T-cell (primary cell): ENCODE measurements around the gene TST. TPM values are rescaled to one million over a fixed set of nuclear protein-coding genes. Genes with fewer than 3 reads are reported as not detected.

Experiments used
- ATAC-seq, 4 experiments: fragments of 200-7000 bp in 3 of 4; fragments of 150-1000 bp in 1 of 4; cut with Tn5 transposase; replicated peaks in 1 of 4; 1 replicate in 3 of 4; 2 replicates in 1 of 4; pipeline ENCODE4 v1.10.0; 2021; ENCODE audit warnings: moderate library complexity in 3 of 4, mild to moderate bottlenecking in 2 of 4, moderate number of reproducible peaks in 1 of 4
- CTCF ChIA-PET, 2 donors: fragments of 300-600 bp; sonication (Branson Sonifier 250); formaldehyde crosslinking; loops; one replicate each; lab custom pipeline; 2022; ENCODE audit warnings: antibody characterized with exemption in 2 of 2; lab: Charles Lee
- POLR2A ChIA-PET, 2 donors: fragments of 300-600 bp; sonication (Branson Sonifier 250); formaldehyde crosslinking; loops; one replicate each; lab custom pipeline; 2022; ENCODE audit warnings: antibody characterized with exemption in 2 of 2; lab: Charles Lee
- DNase-seq, 35 experiments: peaks; one replicate each; pipeline versions ENCODE4 v3.0.0 to v3.0.0-alpha.2; 2013 to 2023
- H3K27ac ChIP-seq: one replicate; pipeline ENCODE4 v1.5.1; 2013; ENCODE audit warnings: low read length
- H3K27me3 ChIP-seq, 2 experiments: replicated peaks in 1 of 2; 1 replicate in 1 of 2; 2 replicates in 1 of 2; pipeline versions ENCODE4 v1.6.1 to v1.7.0; 2013; ENCODE audit warnings: low read length in 1 of 2, mixed read lengths in 1 of 2; ENCODE audit not compliant: control insufficient read depth in 2 of 2, insufficient read depth in 2 of 2; ENCODE audit errors: extremely low read depth in 1 of 2
- H3K36me3 ChIP-seq, 2 donors: 1 replicate in 1 of 2; 2 replicates in 1 of 2; pipeline versions ENCODE4 v1.6.1 to v1.7.0; 2013; ENCODE audit warnings: low read length in 1 of 2; ENCODE audit not compliant: control insufficient read depth in 2 of 2, insufficient read depth in 1 of 2; ENCODE audit errors: extremely low read depth in 1 of 2
- H3K4me1 ChIP-seq, 2 experiments: 1 replicate in 1 of 2; 2 replicates in 1 of 2; pipeline versions ENCODE4 v1.6.1 to v1.7.0; 2013; ENCODE audit warnings: low read length in 2 of 2, mixed read lengths in 1 of 2; ENCODE audit not compliant: insufficient read depth in 2 of 2, control insufficient read depth in 1 of 2; ENCODE audit errors: extremely low read depth in 1 of 2
- H3K4me3 ChIP-seq, 2 donors: 1 replicate in 1 of 2; 2 replicates in 1 of 2; pipeline versions ENCODE4 v1.5.1 to v1.7.0; 2013; ENCODE audit warnings: mild to moderate bottlenecking in 2 of 2, low read length in 1 of 2, moderate library complexity in 1 of 2; ENCODE audit not compliant: control insufficient read depth in 1 of 2; ENCODE audit errors: extremely low read depth in 1 of 2
- H3K9me3 ChIP-seq: 2 replicates; pipeline ENCODE4 v1.7.0; 2013
- H3K27ac Mint-ChIP-seq, 2 donors: one replicate each; pipeline ENCODE4 v1.8.0; 2020 to 2021; ENCODE audit warnings: mild to moderate bottlenecking in 2 of 2, mixed read lengths in 2 of 2
- H3K27me3 Mint-ChIP-seq, 2 donors: one replicate each; pipeline ENCODE4 v1.8.0; 2021 to 2022; ENCODE audit warnings: mixed read lengths in 2 of 2
- H3K36me3 Mint-ChIP-seq: one replicate; pipeline ENCODE4 v1.8.0; 2021; ENCODE audit warnings: mixed read lengths
- H3K4me1 Mint-ChIP-seq, 3 donors: one replicate each; pipeline ENCODE4 v1.8.0; 2020 to 2022; ENCODE audit warnings: mixed read lengths in 3 of 3, mild to moderate bottlenecking in 1 of 3
- H3K4me3 Mint-ChIP-seq, 3 donors: one replicate each; pipeline ENCODE4 v1.8.0; 2020 to 2022; ENCODE audit warnings: mild to moderate bottlenecking in 3 of 3, mixed read lengths in 3 of 3, moderate library complexity in 3 of 3
- H3K9me3 Mint-ChIP-seq, 3 donors: one replicate each; pipeline ENCODE4 v1.8.0; 2020 to 2022; ENCODE audit warnings: mixed read lengths in 3 of 3
- WGBS: methylation state at CpG from one replicate; pipeline ENCODE4 v1.1.5; 2013; ENCODE audit warnings: missing lambda C conversion rate; ENCODE audit not compliant: insufficient coverage; 5-methylcytosine and 5-hydroxymethylcytosine counted together
- total RNA-seq, 35 experiments: library from RNA in 6 of 35; stranded (reverse) in 6 of 35; fragments of 120-200 nt in 1 of 35; gene quantifications; one replicate each; pipeline versions ENCODE4 v1.2.1 to v1.2.4 and lab custom pipeline; 2013 to 2026

The TST gene
- total RNA-seq, 5 donors from 2014 or later (not counting 1 experiment from before 2014, with no cell fraction given) = 0.61 to 2.2 (median 1.0) TPM

- ChIA-PET CTCF (no interaction called here), POLR2A (no interaction called here)
- Mint-ChIP-seq H3K36me3 (peaks cover 25% of the 10 kb centered on the region), H3K27ac (no peak overlapping the region), H3K4me3 (peak overlapping the region in 2 of 3 donors; percentile 41 to 47), H3K9me3 (no peaks in the 10 kb centered on the region), H3K27me3 (no peaks in the 10 kb centered on the region), H3K4me1 (peaks cover 14 to 19% (median 18%) of the 10 kb centered on the region in 3 donors)
- ATAC-seq (no peak), DNase-seq (no peak)
- H3K4me3 ChIP-seq = no peak overlapping the region
- H3K36me3 ChIP-seq = peaks cover 6 to 40% of the 10 kb centered on the region in 2 donors
- H3K27me3 ChIP-seq = peaks cover 0 to 2% of the 10 kb centered on the region in 2 experiments
- no peak overlapping the region for H3K27ac ChIP-seq
- H3K9me3 ChIP-seq = no peaks in the 10 kb centered on the region
- H3K4me1 ChIP-seq = peaks cover 0 to 22% of the 10 kb centered on the region in 2 experiments
- WGBS = 94% methylated on average over 7 of the region's 8 CpGs
These were observed 34.8 kb upstream of the TST start for GRCh38 chr22:37054056-37054395.

GRCh38 chr22:37053310-37054055 lies 34.2 kb upstream of the TST start:
- Mint-ChIP-seq H3K4me3 (peak overlapping the region; percentile 68 to 81 (median 72)), H3K36me3 (peaks cover 25% of the 10 kb centered on the region), H3K4me1 (peaks cover 14 to 19% (median 18%) of the 10 kb centered on the region in 3 donors), H3K9me3 (no peaks in the 10 kb centered on the region), H3K27me3 (no peaks in the 10 kb centered on the region), H3K27ac (peak overlapping the region in 1 of 2 donors; percentile 52)
- Histone ChIP-seq H3K4me1 (peaks cover 0 to 22% of the 10 kb centered on the region in 2 experiments), H3K4me3 (no peak overlapping the region), H3K9me3 (no peaks in the 10 kb centered on the region), H3K27me3 (peaks cover 0 to 2% of the 10 kb centered on the region in 2 experiments), H3K36me3 (peaks cover 2 to 38% of the 10 kb centered on the region in 2 donors), H3K27ac (no peak overlapping the region)
- POLR2A ChIA-PET = no interaction called here
- CTCF ChIA-PET = no interaction called here
- ATAC-seq = no peak
- DNase-seq = no peak
- WGBS = 97% methylated on average over 15 of the region's 16 CpGs

DNA sequence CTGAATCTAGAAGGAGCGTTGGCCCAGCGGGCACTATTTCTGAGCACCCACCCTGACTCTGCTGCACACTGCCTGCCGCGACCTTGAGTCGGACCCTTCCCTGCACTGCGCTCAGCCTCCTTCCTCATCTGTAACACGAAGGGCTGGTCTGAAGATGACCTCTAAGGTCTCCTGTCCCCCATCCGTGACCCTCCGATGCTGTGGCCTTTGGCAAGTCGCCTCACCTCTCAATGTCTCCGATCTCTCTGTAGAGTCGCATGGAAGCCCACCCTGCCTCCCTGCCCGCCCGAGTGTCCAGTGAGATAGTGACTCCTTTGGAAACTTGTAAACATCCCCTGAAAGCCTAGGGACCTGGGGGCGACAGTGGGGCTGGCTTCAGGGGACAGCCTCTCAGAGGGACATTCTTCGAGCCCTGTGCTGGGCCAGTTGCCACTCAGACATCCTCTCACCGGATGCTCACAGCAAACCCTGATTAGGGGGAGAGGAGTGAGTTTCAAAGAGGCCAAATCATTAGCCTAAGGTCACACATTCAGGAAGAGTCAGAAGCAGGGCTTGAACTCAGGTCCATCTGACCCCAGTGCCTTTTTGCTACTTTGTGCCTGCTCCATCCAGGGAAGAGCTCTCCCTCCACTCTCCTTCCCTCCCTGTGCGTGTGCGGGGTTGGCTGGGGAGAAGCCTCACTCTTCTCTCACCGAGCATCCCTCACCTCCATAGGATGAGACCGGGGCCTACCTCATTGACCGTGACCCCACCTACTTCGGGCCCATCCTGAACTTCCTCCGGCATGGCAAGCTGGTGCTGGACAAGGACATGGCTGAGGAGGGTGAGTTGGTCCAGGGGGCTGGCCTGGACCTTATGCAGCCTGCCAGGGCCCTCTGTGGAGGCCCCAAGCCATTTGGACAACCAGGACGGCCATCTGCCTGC lies 33.4 kb upstream of the TST start:
- H3K4me1 Mint-ChIP-seq = peaks cover 14 to 19% (median 18%) of the 10 kb centered on the region in 3 donors
- peaks cover 0 to 29% of the 10 kb centered on the region in 2 donors for H3K36me3 ChIP-seq
- H3K4me3 Mint-ChIP-seq = peak overlapping the region; percentile 68 to 81 (median 72)
- POLR2A ChIA-PET = no interaction called here
- peaks cover 22% of the 10 kb centered on the region for H3K36me3 Mint-ChIP-seq
- no peak for ATAC-seq
- H3K27me3 Mint-ChIP-seq = no peaks in the 10 kb centered on the region
- CTCF ChIA-PET = interaction anchor here in 1 of 2 donors (1.5 kb wide), 1 partner anchor 27 kb away, joined by 4 read pairs; no protein-coding TSS in a partner anchor
- peaks cover 0 to 22% of the 10 kb centered on the region in 2 experiments for H3K4me1 ChIP-seq
- H3K27ac Mint-ChIP-seq = peak overlapping the region in 1 of 2 donors; percentile 49
- WGBS = 96% methylated on average over 13 of the region's 25 CpGs
- no peak for DNase-seq
- H3K27me3 ChIP-seq = peaks cover 0 to 2% of the 10 kb centered on the region in 2 experiments
- H3K4me3 ChIP-seq = peak overlapping the region in 1 of 2 donors; percentile 55
- no peak overlapping the region for H3K27ac ChIP-seq
- no peaks in the 10 kb centered on the region for H3K9me3 ChIP-seq
- H3K9me3 Mint-ChIP-seq = no peaks in the 10 kb centered on the region

- ChIA-PET CTCF (interaction anchor here in 1 of 2 donors (0.5 to 1.5 kb wide), 4 partner anchors 16 to 555 kb away, joined by 3 to 4 read pairs (median 4); no protein-coding TSS in a partner anchor), POLR2A (interaction anchor here in 1 of 2 donors (0.7 to 1.0 kb wide), 2 partner anchors 28 to 71 kb away, joined by 4 read pairs; no protein-coding TSS in a partner anchor)
- H3K4me3 Mint-ChIP-seq = peak within 1 kb of the TSS; percentile 68 to 81 (median 72)
- H3K4me1 Mint-ChIP-seq = peaks cover 14 to 19% (median 18%) of the 10 kb centered on the region in 3 donors
- H3K27me3 Mint-ChIP-seq = no peaks in the 10 kb centered on the region
- ATAC-seq (peak; percentile 100), DNase-seq (peak; percentile 43 to 81 (median 64))
- H3K36me3 Mint-ChIP-seq = peaks cover 12% of the 10 kb centered on the region
- H3K27ac ChIP-seq = no peak within 1 kb of the TSS
- peaks cover 0 to 2% of the 10 kb centered on the region in 2 experiments for H3K27me3 ChIP-seq
- 4% methylated on average over 57 of the region's 89 CpGs for WGBS
- peaks cover 0 to 22% of the 10 kb centered on the region in 2 experiments for H3K4me1 ChIP-seq
- H3K9me3 ChIP-seq = no peaks in the 10 kb centered on the region
- H3K27ac Mint-ChIP-seq = peak within 1 kb of the TSS in 1 of 2 donors; percentile 49
- H3K4me3 ChIP-seq = peak within 1 kb of the TSS; percentile 38 to 55
- H3K36me3 ChIP-seq = peaks cover 0 to 20% of the 10 kb centered on the region in 2 donors
- no peaks in the 10 kb centered on the region for H3K9me3 Mint-ChIP-seq
These were observed 32.4 kb upstream of the TST start, which contains the start of gene KCTD17 for GRCh38 chr22:37051391-37052385. KCTD17 (plus strand) TSS chr22:37051742; CDS start chr22:37051761, 19 bp downstream.

DNA sequence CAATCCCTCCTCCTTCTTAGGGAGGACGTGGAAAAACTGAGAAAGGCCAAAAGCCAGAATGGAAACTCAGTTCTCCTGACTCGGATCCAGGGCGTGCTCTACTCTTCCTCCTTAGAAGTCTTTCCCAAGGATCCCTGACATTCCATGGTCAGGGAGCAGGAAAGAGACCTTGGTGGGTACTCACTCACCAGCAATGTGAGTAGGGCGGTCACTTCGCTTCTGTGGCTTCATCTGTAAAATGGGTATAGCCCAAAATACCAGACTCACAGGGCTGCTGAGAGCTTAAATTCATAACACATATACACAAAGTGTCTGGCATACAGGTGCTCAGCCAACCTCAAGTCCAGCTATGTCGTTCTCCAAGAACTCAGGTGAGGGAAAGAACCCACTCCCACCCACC lies 31.7 kb upstream of the TST start:
- H3K27ac Mint-ChIP-seq = no peak overlapping the region
- Histone ChIP-seq H3K36me3 (peaks cover 0 to 15% of the 10 kb centered on the region in 2 donors), H3K27me3 (peaks cover 0 to 2% of the 10 kb centered on the region in 2 experiments), H3K4me3 (no peak overlapping the region), H3K9me3 (no peaks in the 10 kb centered on the region), H3K27ac (no peak overlapping the region), H3K4me1 (peaks cover 0 to 22% of the 10 kb centered on the region in 2 experiments)
- H3K9me3 Mint-ChIP-seq = no peaks in the 10 kb centered on the region
- peaks cover 8% of the 10 kb centered on the region for H3K36me3 Mint-ChIP-seq
- peak overlapping the region; percentile 49 to 77 (median 68) for H3K4me3 Mint-ChIP-seq
- DNase-seq (no peak), ATAC-seq (no peak)
- 94% methylated on average over 5 of the region's 6 CpGs for WGBS
- no peaks in the 10 kb centered on the region for H3K27me3 Mint-ChIP-seq
- CTCF ChIA-PET = interaction anchor here in 1 of 2 donors (0.6 to 1.5 kb wide), 3 partner anchors 29 to 556 kb away, joined by 4 read pairs; no protein-coding TSS in a partner anchor
- peaks cover 14 to 19% (median 18%) of the 10 kb centered on the region in 3 donors for H3K4me1 Mint-ChIP-seq
- POLR2A ChIA-PET = interaction anchor here in 1 of 2 donors (1.0 kb wide), 1 partner anchor 72 kb away, joined by 4 read pairs; no protein-coding TSS in a partner anchor
